ENCODE data around the gene FYCO1. TPM values are rescaled to one million over a fixed set of nuclear protein-coding genes. Genes with fewer than 3 reads are reported as not detected.

FYCO1 gene
- total and polyA plus RNA-seq, 2 of the 8 experiments (the other 6 are each of a cell fraction or from before 2014, with no cell fraction given): 4.8 to 10.8 TPM

DNA sequence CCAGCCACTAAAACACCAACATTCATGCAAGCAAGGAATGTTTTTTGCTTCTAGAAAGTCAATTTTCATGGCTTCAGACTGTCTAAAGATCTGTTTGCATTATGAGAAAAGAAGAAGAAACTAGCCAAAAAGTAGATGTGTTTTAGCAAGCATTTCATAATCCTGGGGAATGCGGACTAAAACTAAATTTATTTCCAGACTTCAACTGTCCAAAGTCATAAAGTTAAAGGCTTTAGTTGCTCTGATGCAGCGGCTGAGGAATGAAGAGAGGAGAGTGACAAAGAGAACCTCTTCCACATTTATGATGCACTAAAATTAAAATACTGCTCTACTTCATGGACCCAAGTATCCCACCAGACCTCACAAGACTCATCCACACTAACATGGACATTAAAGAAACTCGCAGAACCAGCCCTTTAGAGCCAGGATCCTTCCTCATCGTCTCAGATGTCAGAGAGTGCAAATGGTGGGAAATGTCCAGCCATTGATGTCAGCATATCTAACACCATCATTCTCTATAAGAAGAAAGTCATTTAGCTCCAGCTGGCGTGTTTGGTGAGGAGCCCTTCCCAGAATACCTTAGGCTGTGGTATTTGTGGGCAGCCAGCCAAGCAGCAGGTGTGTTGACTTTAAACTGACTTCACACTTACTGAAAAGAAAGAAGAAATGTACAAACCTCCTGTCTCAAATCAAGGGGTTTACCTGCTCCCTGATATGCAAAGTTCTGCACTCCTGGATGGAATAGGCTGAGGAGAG, 17.4 kb downstream of the FYCO1 start:
- Histone ChIP-seq H3K4me2 (ENCODE audit: insufficient read depth in 1 of 2, low read depth in 2 of 2, low read length in 2 of 2) (no peak overlapping the region), H2BK5ac (ENCODE audit: low read depth, low read length) (no peak overlapping the region), H2AFZ (ENCODE audit: low read length) (no peak overlapping the region), H3K56ac (replicated peaks; ENCODE audit: insufficient read length, low read depth, low read length) (no peak overlapping the region), H3K23me2 (ENCODE audit: low read depth, low read length) (no peaks in the 10 kb centered on the region), H3K36me3 (ENCODE audit: control insufficient read depth in 2 of 4, insufficient read depth in 4 of 4, low read length in 3 of 4) (peaks cover 11 to 64% (median 49%) of the 10 kb centered on the region in 4 experiments), H3K79me1 (ENCODE audit: low read depth, low read length) (no peaks in the 10 kb centered on the region), H3K14ac (ENCODE audit: insufficient read length) (no peak overlapping the region), H2BK12ac (ENCODE audit: low read depth, low read length) (no peak overlapping the region), H2AK5ac (ENCODE audit: low read depth, low read length) (no peak overlapping the region), H3K4ac (replicated peaks; ENCODE audit: insufficient read length, low read depth, low read length) (no peak overlapping the region), H2BK120ac (replicated peaks; ENCODE audit: low read depth, low read length) (no peak overlapping the region), H3K23ac (ENCODE audit: insufficient read length) (no peak overlapping the region), H4K20me1 (replicated peaks in 1 of 2; ENCODE audit: control insufficient read depth in 1 of 2, insufficient read depth in 2 of 2, low read length in 2 of 2) (peaks cover 0 to 1% of the 10 kb centered on the region in 2 experiments), H3K27me3 (replicated peaks in 1 of 4; ENCODE audit: control insufficient read depth in 3 of 4, extremely low read depth in 1 of 4, insufficient read depth in 3 of 4, low read length in 3 of 4) (no peaks in the 10 kb centered on the region), H3K9me3 (ENCODE audit: insufficient read depth in 2 of 2, low read depth in 1 of 2, low read length in 1 of 2) (no peaks in the 10 kb centered on the region), H3K27ac (ENCODE audit: low read depth, low read length) (no peak overlapping the region), H2BK15ac (ENCODE audit: low read length) (no peak overlapping the region), H3K79me2 (ENCODE audit: control insufficient read depth in 1 of 2, insufficient read depth in 2 of 2, low read length in 2 of 2) (no peaks in the 10 kb centered on the region), H3K4me3 (ENCODE audit: extremely low read depth in 1 of 4, insufficient read depth in 2 of 4, low read depth in 3 of 4, low read length in 4 of 4) (no peak overlapping the region), H2BK20ac (ENCODE audit: low read length) (no peak overlapping the region), H3K4me1 (replicated peaks in 1 of 4; ENCODE audit: control insufficient read depth in 3 of 4, insufficient read depth in 4 of 4, low read length in 3 of 4) (no peaks in the 10 kb centered on the region), H4K91ac (replicated peaks; ENCODE audit: insufficient read length, low read length) (no peak overlapping the region), H3K18ac (ENCODE audit: extremely low read depth, low read length) (no peak overlapping the region), H4K8ac (ENCODE audit: extremely low read depth, insufficient read depth, low read length) (no peak overlapping the region), H3K9ac (replicated peaks in 1 of 4; ENCODE audit: extremely low read depth in 1 of 4, low read depth in 3 of 4, low read length in 3 of 4) (no peak overlapping the region), H4K5ac (ENCODE audit: insufficient read length, low read depth, low read length) (no peak overlapping the region)
- ChIA-PET CTCF (ENCODE audit: partially characterized antibody) (no interaction called here), POLR2A (ENCODE audit: partially characterized antibody) (no interaction called here)
- no peak for DNase-seq (ENCODE audit: low read depth in 1 of 2, low spot score in 2 of 2)
- WGBS, 2 experiments (ENCODE audit: extremely low coverage in 1 of 2, insufficient coverage in 1 of 2, insufficient read length in 1 of 2, insufficient replicate concordance in 2 of 2, low coverage in 1 of 2, low lambda C conversion rate in 2 of 2, missing lambda C conversion rate in 1 of 2): 90% methylated on average over 5 of the region's 5 CpGs; no CpG with 5 or more reads in 1 of the 2 experiments
- no peak for FAIRE-seq
- TF ChIP-seq FOSL1 (IDR thresholded peaks at IDR 0.05; ENCODE audit: insufficient read depth, low read depth, low read length) (no peak), BRCA1 (IDR thresholded peaks at IDR 0.05; ENCODE audit: low read depth, low read length) (no peak), SUZ12 (IDR thresholded peaks at IDR 0.05; ENCODE audit: low read length) (no peak), CTBP2 (IDR thresholded peaks at IDR 0.05; ENCODE audit: borderline replicate concordance, insufficient read depth, insufficient read length, low read length) (no peak), POU5F1 (IDR thresholded peaks at IDR 0.05; ENCODE audit: low read depth, low read length) (no peak), SP1 (IDR thresholded peaks at IDR 0.05; ENCODE audit: low read depth, low read length) (no peak), TEAD4 (IDR thresholded peaks at IDR 0.05; ENCODE audit: low read depth, low read length) (no peak), BCL11A (IDR thresholded peaks at IDR 0.05; ENCODE audit: low read depth in 2 of 2, low read length in 2 of 2) (no peak), TAF1 (IDR thresholded peaks at IDR 0.05; ENCODE audit: low read depth, low read length) (no peak), EZH2 (IDR thresholded peaks at IDR 0.05; ENCODE audit: low read depth, low read length, severe bottlenecking) (no peak), RBBP5 (IDR thresholded peaks at IDR 0.05; ENCODE audit: borderline replicate concordance, low read depth, low read length) (no peak), SRF (IDR thresholded peaks at IDR 0.05; ENCODE audit: low read depth, low read length) (no peak), POLR2A (IDR thresholded peaks at IDR 0.05; ENCODE audit: control extremely low read depth in 1 of 2, low read depth in 2 of 2, low read length in 2 of 2) (no peak), BACH1 (IDR thresholded peaks at IDR 0.05; ENCODE audit: low read length) (no peak), KDM4A (IDR thresholded peaks at IDR 0.05; ENCODE audit: low read depth, low read length, severe bottlenecking) (no peak)
